GM12878 (cell line): Measurements from ENCODE around the gene PLP2.

Source experiments
- EZH2 ChIP-seq: IDR thresholded peaks from 2 replicates; pipeline ENCODE4 v1.6.1; 2012; ENCODE audit warnings: low read depth, mild to moderate bottlenecking, control low read depth, inconsistent platforms, low read length, borderline replicate concordance; ENCODE audit not compliant: control insufficient read depth
- HDAC2 ChIP-seq: fragments of 200-600 bp; sonication (generic); IDR thresholded peaks from 2 replicates; pipeline ENCODE4 v1.6.1; 2017
- KDM1A ChIP-seq: fragments of 200-600 bp; sonication (generic); IDR thresholded peaks from 2 replicates; pipeline ENCODE4 v1.6.1; 2016; ENCODE audit warnings: borderline replicate concordance
- MAX ChIP-seq: IDR thresholded peaks from 2 replicates; pipeline ENCODE4 v1.6.1; 2012; ENCODE audit warnings: low read depth, low read length, improper control_type of control experiment
- POLR2A ChIP-seq: IDR thresholded peaks from 2 replicates; pipeline ENCODE4 v1.6.1; 2011; ENCODE audit warnings: low read depth, mild to moderate bottlenecking, low read length
- POLR2AphosphoS5 ChIP-seq: IDR thresholded peaks from 2 replicates; pipeline ENCODE4 v1.6.1; 2011; ENCODE audit warnings: mild to moderate bottlenecking, low read length, inconsistent platforms
- SIN3A ChIP-seq: IDR thresholded peaks from 2 replicates; pipeline ENCODE4 v1.6.1; 2012; ENCODE audit warnings: low read depth, low read length, improper control_type of control experiment
- SPI1 ChIP-seq: IDR thresholded peaks from 2 replicates; pipeline ENCODE4 v1.6.1; 2011; ENCODE audit warnings: low read depth, mild to moderate bottlenecking, low read length, moderate library complexity, borderline replicate concordance; ENCODE audit not compliant: insufficient read depth
- SRF ChIP-seq, 2 experiments: IDR thresholded peaks; 2 replicates each; pipeline ENCODE4 v1.6.1; 2011; ENCODE audit warnings: low read depth in 2 of 2, low read length in 2 of 2, mild to moderate bottlenecking in 1 of 2, moderate library complexity in 1 of 2
- YBX1 ChIP-seq: fragments of 450-650 bp; IDR thresholded peaks from 2 replicates; pipeline ENCODE4 v1.6.1; 2016; ENCODE audit warnings: antibody characterized with exemption
- YY1 ChIP-seq: IDR thresholded peaks from 2 replicates; pipeline ENCODE4 v1.6.1; 2011; ENCODE audit warnings: low read depth, mild to moderate bottlenecking, low read length
- ZNF274 ChIP-seq: IDR thresholded peaks from one replicate; pipeline ENCODE4 v1.8.0; 2011; ENCODE audit not compliant: insufficient read length, insufficient read depth

GRCh38 chrX:49147282-49147681 lies 24.4 kb upstream of the PLP2 start:
- TF ChIP-seq YY1, result no peak
- no peak for TF ChIP-seq POLR2A
- TF ChIP-seq POLR2AphosphoS5, result no peak
- no peak for TF ChIP-seq SPI1
- TF ChIP-seq YBX1, result no peak
- no peak for TF ChIP-seq SIN3A
- no peak for TF ChIP-seq ZNF274
- TF ChIP-seq SRF (IDR thresholded peaks at IDR 0.05; ENCODE audit: low read depth in 2 of 2, low read length in 2 of 2), result no peak
- TF ChIP-seq MAX, result no peak
- TF ChIP-seq KDM1A, result no peak
- no peak for TF ChIP-seq EZH2
- TF ChIP-seq HDAC2, result no peak
